ENCODE data around the gene PAWR. TPM values are rescaled to one million over a fixed set of nuclear protein-coding genes. Genes with fewer than 3 reads are reported as not detected.
"Not testable (repeated sequence)": the region's sequence is repeated elsewhere in the genome, so short reads cannot be mapped to it uniquely, and the experiment has no call there.

The PAWR gene
- polyA plus RNA-seq, 3 donors, result 63.6 to 152 (median 91.1) TPM

DNA sequence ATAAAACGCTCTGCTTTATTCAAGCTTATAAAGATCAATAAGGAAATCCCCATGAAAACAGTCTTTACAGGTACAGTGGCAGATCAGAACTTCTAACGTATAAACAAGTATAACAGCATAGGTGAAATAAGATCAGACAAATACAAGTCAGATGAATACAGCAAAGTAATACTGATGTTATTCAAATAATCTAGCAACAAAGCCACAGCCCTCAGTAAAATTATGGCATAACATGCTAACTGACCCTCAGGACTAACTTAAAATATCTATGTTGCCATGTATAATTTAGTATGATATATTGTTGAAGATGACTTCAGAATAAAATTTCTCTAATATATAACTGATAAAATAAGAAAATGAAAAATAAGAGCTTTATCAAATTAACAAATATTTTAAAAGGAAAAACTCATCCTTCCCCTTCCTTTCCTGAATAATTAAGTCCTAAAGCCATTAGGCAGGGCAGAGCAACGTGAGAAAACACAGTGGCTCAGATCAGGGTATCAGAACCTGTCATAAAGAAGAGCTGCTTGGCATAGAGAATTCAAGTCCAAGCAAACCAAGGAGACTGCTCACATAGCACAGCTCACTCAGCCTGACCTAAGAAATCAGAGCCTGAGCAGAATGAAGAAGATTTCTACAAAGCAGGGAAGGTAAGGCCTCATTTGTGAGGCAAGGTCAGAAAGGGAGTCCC is 70.7 kb downstream of the PAWR start:
- no peak for DNase-seq (ENCODE audit: extremely low read depth in 1 of 11, low read depth in 9 of 11, low spot score in 4 of 11)

- no peak for DNase-seq (ENCODE audit: extremely low read depth in 1 of 11, low read depth in 9 of 11, low spot score in 4 of 11)
Measured at GRCh38 chr12:79618848-79619404, 71.8 kb downstream of the PAWR start.

GRCh38 chr12:79617696-79618095 is 73.1 kb downstream of the PAWR start:
- no peak for DNase-seq (ENCODE audit: extremely low read depth in 1 of 11, low read depth in 9 of 11, low spot score in 4 of 11)

GRCh38 chr12:79615596-79616560 is 74.9 kb downstream of the PAWR start:
- no peak for DNase-seq (ENCODE audit: extremely low read depth in 1 of 11, low read depth in 9 of 11, low spot score in 4 of 11)

GRCh38 chr12:79614730-79615129 is 76.0 kb downstream of the PAWR start:
- DNase-seq (ENCODE audit: extremely low read depth in 1 of 11, low read depth in 9 of 11, low spot score in 4 of 11), result no peak

DNA sequence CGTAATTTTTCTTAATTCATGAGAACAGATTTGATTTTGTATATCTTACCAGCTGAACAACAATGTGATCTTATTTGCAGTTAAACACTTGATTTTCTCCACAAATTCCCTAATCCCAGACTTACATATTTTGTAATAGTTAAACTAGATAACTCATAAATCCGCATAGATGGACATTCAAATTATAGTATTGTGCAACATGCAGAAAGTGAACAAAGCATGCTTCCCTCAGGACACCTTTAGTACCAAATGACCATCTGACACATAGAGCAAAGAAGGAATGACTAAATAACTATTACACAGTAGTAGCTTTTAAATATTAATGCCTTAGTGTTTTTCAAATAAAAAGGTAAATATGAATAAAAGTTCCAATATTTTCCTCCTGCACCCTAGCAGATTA is 88.9 kb downstream of the PAWR start:
- DNase-seq (ENCODE audit: extremely low read depth in 1 of 11, low read depth in 9 of 11, low spot score in 4 of 11), result no peak

- no peak for DNase-seq (ENCODE audit: extremely low read depth in 1 of 11, low read depth in 9 of 11, low spot score in 4 of 11)
Measured at GRCh38 chr12:79597910-79598309, 92.9 kb downstream of the PAWR start.

DNA sequence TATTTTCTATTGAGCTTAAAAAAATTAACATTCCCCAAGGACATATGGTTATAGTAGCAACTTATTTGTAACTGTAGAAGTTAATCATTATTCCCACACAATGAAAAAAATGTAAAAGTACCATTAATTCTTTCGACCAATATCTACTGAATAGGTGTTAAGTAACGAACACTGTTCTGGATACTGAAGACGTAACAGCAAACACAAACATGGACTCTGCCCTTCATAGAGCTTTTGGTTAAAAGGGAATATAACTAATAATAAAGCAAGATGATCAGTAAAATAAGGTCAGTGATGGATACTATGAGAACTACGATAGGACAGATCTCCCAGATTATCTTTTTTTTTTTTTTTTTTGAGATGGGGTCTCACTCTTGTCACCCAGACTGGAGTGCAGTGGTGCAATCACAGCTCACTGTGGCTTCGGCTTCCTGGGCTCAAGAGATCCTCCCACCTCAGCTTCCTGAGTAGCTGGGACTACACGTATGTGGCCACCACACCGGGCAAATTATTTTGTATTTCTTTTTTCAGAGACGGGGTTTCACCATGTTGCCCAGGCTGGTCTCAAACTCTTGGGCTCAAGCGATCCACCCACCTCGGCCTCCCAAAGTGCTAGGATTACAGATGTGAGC is 93.9 kb downstream of the PAWR start:
- DNase-seq (ENCODE audit: extremely low read depth in 1 of 11, low read depth in 9 of 11, low spot score in 4 of 11), result no peak

DNA sequence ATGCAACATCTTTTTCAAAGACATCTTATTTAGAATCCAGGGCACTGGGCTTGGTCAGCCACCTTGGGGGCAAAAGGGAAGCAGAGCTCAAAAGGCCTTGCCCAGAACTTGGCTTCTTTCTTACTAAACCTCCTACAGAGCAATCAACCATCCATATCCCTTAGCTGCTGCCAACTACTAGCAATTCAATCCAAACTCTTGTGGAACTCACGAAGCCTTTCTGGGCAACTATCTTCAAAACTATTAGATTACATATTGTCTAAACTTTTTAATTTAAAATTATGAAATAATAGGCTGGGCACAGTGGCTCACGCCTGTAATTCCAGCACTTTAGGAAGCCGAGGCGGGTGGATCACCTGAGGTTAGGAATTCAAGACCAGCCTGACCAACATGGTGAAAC is 95.5 kb downstream of the PAWR start:
- DNase-seq (ENCODE audit: extremely low read depth in 1 of 11, low read depth in 9 of 11, low spot score in 4 of 11), result no peak

- DNase-seq (ENCODE audit: extremely low read depth in 1 of 11, low read depth in 9 of 11, low spot score in 4 of 11), result no peak
Measured at GRCh38 chr12:79592865-79593264, 97.9 kb downstream of the PAWR start.

DNA sequence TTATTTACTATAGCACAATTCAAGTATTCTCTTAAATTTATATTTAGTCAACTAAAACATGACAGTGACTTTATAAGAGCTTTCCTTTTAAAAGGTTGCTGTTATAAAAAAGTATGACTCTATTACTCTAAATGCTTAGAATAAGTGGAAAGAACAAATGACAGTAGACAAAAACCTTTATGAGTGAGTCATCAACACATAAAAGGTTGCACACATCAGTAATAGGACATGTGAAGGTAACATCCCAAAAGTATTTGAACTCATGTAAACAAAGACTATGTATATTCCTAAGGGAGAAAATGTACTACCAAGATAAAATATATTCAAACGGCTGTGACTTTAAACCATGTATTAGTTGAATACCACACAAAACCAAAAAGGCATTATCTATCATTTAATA is 98.8 kb downstream of the PAWR start:
- no peak for DNase-seq (ENCODE audit: extremely low read depth in 1 of 11, low read depth in 9 of 11, low spot score in 4 of 11)

DNA sequence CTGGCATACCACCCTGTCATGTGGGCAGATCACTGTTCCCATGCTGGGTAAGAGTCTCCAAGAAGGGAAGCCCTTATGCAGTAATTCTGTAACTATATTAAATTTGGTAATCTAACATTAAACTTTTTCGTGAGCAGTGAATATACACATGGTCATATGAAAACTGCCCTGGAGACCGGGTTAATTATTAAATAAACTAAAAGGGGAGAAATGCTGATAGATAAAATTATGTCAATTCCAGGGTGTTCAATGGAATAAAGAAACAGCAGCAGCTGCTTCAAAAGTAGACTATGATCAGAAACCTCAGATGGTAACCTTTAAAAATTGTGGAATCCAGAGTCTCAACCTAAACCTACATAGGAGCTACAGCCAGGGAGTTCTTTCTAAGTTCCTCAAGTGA is 100.0 kb downstream of the PAWR start:
- DNase-seq (ENCODE audit: extremely low read depth in 1 of 11, low read depth in 9 of 11, low spot score in 4 of 11), result no peak

DNA sequence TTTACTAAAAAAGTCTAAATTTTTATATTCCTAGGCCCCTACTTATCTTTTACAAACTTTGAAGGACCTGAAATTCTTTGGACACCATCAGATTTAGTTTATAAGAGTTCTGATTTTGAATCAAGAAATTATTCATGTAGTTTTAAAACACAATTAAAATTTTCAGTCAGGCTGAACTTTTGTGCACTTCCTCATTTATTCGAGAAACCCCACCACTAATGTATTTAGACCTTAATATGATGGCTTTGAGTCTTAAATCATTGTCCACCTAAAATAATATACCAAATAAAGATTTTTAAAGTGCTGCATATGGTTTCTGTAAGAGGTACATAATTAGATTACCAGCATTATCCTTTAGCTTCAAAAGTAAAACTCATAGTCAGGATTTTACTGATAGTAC is 103.4 kb downstream of the PAWR start:
- DNase-seq (ENCODE audit: extremely low read depth in 1 of 11, low read depth in 9 of 11, low spot score in 4 of 11), result no peak

GRCh38 chr12:79585147-79585546 is 105.6 kb downstream of the PAWR start:
- DNase-seq (ENCODE audit: extremely low read depth in 1 of 11, low read depth in 9 of 11, low spot score in 4 of 11), result no peak

DNA sequence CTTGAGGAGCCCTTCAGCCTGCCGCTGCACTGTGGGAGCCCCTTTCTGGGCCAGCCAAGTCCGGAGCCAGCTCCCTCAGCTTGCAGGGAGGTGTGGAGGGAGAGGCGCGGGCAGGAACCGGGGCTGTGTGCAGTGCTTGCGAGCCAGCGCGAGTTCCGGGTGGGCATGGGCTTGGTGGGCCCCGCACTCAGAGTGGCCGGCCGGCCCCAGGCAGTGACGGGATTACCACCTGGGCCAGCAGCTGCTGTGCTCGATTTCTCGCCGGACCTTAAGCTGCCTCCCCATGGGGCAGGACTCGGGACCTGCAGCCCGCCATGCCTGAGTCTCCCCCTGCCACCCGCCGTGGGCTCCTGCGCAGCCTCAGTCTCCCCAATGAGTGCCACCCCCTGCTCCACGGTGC is 116.9 kb downstream of the PAWR start:
- no peak for DNase-seq (ENCODE audit: extremely low read depth in 1 of 11, low read depth in 9 of 11, low spot score in 4 of 11)

DNA sequence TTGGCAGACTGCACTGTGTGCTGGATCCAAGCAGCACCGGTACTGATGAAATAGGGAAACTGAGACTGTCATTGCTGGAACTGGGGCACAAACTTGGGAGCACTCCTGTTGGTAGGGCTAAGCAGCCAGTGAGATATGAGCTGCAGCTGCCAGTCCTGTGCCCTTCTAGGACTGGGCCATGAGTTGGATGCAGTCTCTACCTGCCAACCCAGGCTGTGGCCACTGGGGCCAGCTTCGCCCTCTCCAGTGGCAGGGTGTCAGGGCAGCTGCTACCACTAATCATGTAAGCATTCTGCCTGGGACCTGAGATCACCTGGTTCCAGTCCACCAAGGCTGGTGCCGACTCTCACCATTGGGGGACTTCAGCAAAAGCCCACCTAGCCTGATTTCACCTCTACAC is 121.1 kb downstream of the PAWR start:
- no peak for DNase-seq (ENCODE audit: extremely low read depth in 1 of 11, low read depth in 9 of 11, low spot score in 4 of 11)

DNA sequence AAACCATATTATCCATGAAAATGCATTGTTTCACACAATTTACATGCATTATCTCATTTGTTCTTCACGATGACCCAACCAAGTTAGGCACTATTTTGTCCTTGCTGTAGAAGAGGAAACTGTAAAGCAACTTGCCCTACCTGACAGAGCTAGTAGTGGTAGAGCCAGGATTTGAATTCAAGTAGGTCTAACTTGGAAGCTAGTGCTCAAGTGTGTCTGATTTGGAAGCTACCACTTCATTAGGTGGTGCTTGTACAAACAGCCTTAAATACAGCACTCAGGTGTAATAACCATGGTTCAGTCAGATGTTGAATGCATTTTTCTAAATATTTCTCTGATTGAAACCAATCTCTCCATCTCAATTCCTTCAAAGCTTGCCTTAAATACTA is 123.6 kb downstream of the PAWR start:
- no peak for DNase-seq (ENCODE audit: extremely low read depth in 1 of 11, low read depth in 9 of 11, low spot score in 4 of 11)

DNA sequence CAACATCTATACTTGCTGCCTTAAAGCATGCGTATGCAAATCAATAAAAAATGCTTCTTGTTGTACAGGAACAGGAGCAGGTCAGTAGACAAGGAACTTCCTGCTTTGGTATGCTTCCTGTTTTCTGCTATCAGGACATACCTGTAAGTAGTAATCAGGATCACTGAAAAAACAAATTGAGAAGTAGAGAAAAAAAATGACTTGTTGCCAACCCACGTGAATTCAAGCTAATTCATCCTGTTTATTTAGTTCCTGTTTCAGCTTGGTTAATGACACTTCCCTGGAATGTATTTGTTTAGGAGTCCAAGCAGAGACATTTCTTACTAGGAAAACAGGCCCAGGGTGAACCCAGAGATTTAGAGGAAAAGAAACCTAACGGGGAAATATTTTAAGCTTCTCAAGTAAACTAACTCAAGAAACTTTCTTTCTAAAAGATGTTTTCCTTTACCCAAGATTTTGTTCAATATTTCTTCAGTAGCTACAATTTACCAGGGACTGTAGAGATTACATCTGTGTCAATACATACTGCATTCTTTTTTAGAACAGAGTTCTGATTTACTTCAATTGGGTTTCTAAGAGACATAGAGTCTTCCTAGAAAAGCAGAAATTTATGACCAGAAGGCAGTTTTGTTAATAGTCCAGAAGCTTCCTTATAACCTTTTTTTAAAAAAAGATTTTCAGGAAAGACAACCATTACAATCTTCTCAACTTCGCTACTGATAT is 124.2 kb downstream of the PAWR start:
- no peak for DNase-seq (ENCODE audit: extremely low read depth in 1 of 11, low read depth in 9 of 11, low spot score in 4 of 11)

- DNase-seq (ENCODE audit: extremely low read depth in 1 of 11, low read depth in 9 of 11, low spot score in 4 of 11), result not testable (repeated sequence)
Measured at GRCh38 chr12:79564727-79565350, 125.9 kb downstream of the PAWR start.

Data from renal cortex interstitium (tissue), 11 donors.